ENCODE results near the gene PTPA.
"Not testable (repeated sequence)": the region's sequence is repeated elsewhere in the genome, so short reads cannot be mapped to it uniquely, and the experiment has no call there.

Gene PTPA

GRCh38 chr9:129109952-129110739 is 1.1 kb upstream of the PTPA start:
- no peak for DNase-seq

GRCh38 chr9:129111528-129112151 is 425 bp downstream of the PTPA start:
- DNase-seq, result peak; percentile 9

DNA sequence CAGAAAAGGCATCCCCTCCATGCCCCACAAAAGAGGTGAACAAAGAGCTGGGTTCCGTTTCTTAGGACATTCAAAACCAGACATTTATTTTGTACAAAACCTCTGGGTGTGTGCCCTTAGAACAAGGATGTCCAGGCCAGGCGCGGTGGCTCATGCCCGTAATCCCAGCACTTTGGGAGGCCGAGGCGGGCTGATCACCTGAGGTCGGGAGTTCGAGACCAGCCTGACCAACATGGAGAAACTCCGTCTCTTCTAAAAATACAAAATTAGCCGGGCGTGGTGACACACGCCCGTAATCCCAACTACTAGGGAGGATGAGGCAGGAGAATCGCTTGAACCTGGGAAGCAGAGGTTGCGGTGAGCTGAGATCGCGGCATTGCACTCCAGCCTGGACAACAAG is 1.3 kb downstream of the PTPA start:
- not testable (repeated sequence) for DNase-seq

DNA sequence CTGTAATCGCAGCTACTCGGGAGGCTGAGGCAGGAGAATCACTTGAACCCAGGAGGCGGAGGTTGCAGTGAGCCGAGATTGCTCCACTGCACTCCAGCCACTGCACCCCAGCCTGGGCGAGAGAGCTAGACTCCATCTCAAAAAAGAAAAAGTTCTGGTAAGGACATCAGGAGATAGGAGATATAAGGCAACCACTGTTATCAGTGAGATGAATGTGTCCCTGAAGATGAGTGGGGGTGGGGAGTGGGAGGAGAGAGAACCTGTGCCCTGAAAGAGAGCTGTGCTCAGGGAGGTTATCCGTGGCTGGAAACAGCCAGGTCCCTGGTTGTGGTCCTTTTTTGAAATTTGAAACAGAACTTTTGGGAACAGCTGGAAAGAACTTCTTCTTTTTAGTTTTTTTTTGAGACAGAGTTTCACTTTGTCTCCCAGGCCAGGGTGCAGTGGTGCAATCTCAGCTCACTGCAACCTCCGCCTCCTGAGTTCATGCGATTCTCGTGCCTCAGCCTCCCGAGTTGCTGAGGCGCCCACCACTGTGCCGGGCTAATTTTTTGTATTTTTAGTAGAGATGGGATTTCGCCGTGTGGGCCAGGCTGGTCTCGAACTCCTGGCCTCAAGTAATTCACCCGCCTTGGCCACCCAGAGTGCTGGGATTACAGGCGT is 2.6 kb downstream of the PTPA start:
- no peak for DNase-seq

GRCh38 chr9:129118799-129119198 is 7.6 kb downstream of the PTPA start:
- DNase-seq, result no peak

- DNase-seq, result no peak
These were observed 10.3 kb downstream of the PTPA start for GRCh38 chr9:129121483-129121882.

- no peak for DNase-seq
These were observed 10.9 kb downstream of the PTPA start for GRCh38 chr9:129122133-129122532.

DNA sequence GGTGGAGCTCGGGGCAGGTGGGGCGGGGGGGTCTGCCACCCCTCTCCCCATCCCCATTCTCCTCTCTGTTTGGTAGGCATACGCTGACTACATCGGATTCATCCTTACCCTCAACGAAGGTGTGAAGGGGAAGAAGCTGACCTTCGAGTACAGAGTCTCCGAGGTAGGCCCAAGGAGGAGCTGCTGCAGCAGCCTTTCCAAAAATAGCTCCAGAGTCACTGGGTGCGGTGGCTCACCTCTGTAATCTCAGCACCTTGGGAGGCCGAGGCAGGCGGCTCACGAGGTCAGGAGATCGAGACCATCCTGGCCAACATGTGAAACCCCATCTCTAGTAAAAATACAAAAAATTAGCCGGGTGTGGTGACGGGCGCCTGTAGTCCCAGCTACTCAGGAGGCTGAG is 11.8 kb downstream of the PTPA start:
- DNase-seq, result not testable (repeated sequence)

- DNase-seq, result no peak
These were observed 13.4 kb downstream of the PTPA start for GRCh38 chr9:129124506-129125069.

GRCh38 chr9:129125478-129125877 is 14.3 kb downstream of the PTPA start:
- no peak for DNase-seq

GRCh38 chr9:129126749-129127618 is 15.8 kb downstream of the PTPA start:
- no peak for DNase-seq

DNA sequence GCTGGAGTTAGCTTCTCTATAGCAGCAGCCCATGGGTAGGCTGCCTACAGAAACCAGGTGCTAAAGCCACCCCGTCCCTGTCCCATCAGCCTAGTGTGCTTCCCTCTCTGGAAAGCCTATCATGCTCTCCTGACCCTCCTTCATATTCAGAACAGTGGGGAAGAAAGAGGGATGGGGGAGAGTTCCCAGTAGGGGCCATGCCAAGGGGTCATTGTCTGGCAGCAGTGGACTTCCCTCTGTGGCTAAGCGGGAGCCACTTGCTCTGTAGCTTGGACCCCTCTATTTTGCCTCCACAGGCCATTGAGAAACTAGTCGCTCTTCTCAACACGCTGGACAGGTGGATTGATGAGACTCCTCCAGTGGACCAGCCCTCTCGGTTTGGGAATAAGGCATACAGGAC is 17.5 kb downstream of the PTPA start:
- no peak for DNase-seq

- DNase-seq, result not testable (repeated sequence)
These were observed 19.1 kb downstream of the PTPA start for GRCh38 chr9:129130271-129130670.

GRCh38 chr9:129130791-129131190 is 19.6 kb downstream of the PTPA start:
- DNase-seq, result no peak

DNA sequence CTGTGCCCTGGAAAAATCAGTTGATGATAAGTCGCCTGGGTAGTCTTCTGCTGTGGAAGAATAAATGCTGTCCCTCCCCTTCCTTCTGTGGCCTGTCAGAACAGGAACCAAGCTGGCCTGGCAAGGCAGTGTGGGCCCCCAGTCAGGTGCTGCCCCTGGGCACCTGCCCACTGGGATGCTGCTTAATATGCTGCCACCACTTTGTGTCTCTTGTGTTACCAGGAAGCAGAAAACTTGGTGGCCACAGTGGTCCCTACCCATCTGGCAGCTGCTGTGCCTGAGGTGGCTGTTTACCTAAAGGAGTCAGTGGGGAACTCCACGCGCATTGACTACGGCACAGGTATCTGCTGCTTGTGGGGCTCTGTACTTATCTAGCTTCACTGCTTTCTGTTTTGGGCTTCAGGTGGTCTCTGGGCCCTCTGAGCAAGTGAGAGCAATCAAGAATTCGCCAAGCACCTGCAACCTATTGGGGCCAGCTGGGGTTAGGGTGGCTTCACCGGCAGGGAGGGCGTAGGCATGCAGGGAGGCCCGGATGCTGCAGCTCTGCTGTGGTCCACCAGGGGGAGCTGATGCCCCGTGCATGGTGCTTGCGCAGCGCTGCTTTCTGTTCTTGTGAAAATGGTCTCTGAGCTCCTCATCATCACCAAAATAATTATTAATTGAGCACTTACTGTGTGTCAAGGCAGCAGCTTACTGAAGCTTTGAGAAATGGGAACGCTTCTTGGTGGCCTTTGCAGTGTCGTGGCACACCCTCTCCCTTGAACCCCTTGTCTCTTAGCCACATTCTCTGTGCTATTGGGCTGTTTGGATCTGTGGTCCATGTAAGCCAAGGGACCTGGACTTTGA is 20.3 kb downstream of the PTPA start:
- DNase-seq, result peak; percentile 78

DNA sequence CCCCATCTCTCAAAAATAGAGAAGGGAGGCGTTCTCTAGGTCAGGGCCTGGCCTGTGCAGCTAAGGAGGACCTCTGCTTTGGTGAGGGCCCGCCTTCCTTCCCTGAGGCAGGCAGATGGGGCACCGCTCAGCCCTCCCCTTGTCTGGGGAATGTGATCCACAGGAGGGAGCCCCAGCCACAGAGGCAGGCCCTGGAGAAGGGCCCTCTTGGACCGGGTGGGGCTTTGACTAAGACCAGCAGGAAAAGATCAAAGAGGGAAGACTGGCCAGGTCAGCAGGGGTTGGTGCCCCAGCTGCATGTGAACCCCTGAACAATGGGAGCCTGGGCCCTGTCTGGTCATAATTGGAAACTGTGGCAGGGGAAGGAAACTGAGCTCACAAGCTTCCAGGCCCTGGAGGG is 21.9 kb downstream of the PTPA start:
- DNase-seq, result no peak

DNA sequence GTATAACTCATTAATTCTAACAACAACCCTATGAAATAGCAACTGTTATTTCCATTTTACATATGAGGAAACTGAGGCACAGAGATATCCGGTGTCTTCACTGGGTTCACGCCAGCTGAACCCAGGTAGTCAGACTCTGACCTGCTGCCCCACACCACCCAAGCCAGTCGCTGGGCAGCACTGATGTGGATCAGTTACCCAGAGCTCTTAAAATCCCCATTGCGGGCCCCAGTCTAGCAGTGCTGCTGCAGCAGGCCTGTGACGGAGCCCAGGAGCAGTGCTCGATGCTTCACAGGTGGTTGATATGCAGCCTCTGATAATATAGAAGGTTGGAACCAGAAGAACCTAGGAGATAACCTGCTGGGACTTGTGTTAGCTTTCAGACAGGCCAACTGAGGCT is 24.3 kb downstream of the PTPA start:
- DNase-seq, result no peak

DNA sequence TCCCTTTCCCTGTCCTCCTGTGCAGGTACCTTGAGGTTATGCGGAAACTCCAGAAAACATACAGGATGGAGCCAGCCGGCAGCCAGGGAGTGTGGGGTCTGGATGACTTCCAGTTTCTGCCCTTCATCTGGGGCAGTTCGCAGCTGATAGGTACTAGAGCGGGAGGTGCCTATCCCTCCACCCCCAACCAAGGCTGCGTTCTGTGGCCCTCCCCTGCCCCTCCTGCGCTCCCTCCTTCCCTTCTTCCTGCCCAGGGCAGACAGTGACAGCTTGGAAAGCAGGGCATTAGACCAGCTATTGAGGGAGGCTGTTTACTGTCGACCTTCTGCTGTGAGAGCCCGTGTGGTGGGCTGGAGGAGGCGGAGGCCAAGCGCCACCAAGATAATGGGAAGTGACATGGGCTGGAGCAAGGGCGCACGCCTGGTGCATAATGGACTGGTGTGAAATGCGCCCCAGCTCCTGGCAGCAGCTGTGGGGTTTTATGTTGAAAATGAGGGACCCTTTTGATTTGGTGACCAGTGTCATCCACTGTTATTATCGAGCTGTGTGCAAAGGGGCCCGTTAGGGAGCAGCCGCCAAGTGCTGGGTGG is 25.3 kb downstream of the PTPA start:
- no peak for DNase-seq

DNA sequence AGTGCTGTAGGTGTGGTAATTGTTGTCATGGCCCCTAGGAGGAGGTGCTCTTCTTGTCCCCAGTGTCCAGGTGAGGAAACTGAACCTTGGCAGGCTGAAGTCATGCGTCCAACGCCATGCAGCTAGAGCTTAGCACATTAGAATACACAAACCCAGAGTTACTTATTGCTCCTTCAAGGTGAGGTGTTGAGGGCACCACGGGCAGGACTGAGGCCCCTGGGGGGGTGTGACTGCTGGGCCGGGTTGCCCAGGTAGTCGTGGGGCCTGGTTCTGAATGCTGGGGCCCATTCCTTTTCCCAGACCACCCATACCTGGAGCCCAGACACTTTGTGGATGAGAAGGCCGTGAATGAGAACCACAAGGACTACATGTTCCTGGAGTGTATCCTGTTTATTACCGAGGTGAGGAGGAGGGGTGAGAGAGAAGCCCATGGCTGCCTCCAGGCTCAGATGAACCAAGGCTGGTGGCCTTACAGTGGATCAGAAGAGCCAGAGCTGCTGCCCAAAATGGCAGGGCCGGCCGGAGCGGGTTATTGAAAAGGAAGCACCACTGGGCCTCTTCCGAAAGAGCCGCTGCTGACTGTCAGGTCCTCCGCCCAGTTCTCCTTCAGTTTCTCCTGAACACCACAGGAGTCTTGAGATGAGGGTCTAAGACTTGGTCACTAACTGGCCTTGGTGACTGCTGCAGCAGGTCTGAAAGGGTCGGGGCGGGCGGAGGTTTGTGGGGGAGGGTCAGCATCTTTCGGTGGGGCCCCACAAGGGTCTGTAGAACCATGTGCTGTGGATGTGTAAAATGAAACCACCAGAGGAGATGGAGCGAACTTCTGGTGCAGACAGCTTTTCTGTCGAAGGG is 26.3 kb downstream of the PTPA start:
- DNase-seq, result no peak

DNA sequence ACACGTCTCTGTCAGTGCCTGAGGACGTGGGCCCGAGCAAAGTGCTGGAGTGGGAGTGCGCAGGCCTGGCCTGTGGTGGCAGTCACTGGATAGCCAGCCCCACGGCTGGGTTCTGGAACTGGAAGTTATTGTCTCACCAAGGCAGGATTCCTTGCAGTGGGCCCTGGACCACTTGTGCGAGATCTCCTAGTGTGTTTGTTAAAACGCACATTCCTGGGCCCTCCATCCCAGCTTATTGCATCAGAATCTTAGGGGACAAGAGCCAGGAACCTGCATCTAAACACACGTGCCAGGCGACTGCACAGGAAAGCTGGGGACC is 26.9 kb downstream of the PTPA start:
- no peak for DNase-seq

All from stimulated activated naive CD4-positive, alpha-beta T cell treated with Interleukin-2 at 50 U/mL for 16 hours (primary cell).